ENCODE results near the gene GABRR2. TPM values are rescaled to one million over a fixed set of nuclear protein-coding genes. Genes with fewer than 3 reads are reported as not detected.

The GABRR2 gene
- total RNA-seq, 4 donors from 2014 or later = 0.70 to 6.6 (median 2.1) TPM

DNA sequence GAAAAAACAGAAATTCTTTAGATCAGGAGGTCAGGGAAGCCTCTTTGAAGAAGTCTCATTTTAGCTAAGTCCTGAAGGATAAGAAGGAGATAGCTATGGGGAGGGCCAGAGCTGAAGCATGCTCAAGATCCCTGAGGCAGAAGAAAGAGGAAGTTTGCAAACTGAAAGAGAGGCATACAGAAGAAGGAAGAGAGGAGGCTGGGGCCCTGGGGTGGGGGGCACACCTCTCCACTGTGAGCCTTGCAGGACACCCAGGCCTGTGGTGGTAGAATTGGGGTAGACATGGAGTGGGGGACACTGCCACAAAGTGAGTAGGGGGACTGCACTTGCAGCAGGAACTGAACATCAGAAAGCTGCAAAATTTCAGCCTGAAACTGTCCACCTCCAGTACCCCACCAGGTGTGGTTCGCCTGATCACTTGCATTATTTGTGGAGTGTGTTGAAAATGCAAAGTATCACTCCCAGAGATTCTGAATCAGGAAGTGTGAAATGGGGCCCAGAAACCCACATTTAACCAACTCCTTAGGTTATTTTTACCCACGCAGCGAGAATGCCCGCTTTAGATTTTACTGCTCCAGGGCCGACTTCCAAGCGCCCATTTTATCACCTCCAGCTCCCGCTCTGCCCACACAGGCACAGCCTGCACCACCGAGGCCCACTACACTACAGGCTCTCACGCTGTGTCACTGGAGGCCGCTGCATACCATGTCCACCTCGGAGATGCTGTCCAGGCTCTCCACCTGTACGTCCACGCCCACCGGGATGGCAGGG lies 44.0 kb downstream of the GABRR2 start:
- no peak overlapping the region for H3K27ac ChIP-seq
- TF ChIP-seq POLR2A (IDR thresholded peaks at IDR 0.05) (no peak), CTCF (IDR thresholded peaks at IDR 0.05) (no peak)

GRCh38 chr6:89269981-89270380 lies 45.1 kb downstream of the GABRR2 start:
- Histone ChIP-seq H3K27me3 (no peaks in the 10 kb centered on the region), H3K9me3 (no peaks in the 10 kb centered on the region), H3K4me1 (no peaks in the 10 kb centered on the region), H3K27ac (no peak overlapping the region), H3K4me3 (no peak overlapping the region), H3K36me3 (no peaks in the 10 kb centered on the region)
- DNase-seq = no peak
- TF ChIP-seq POLR2A (IDR thresholded peaks at IDR 0.05) (no peak), CTCF (IDR thresholded peaks at IDR 0.05) (no peak)

More for the DNA sequence above, 44.0 kb downstream of the GABRR2 start:
- no peaks in the 10 kb centered on the region for H3K4me1 ChIP-seq
- no peaks in the 10 kb centered on the region for H3K9me3 ChIP-seq
- H3K27me3 ChIP-seq = no peaks in the 10 kb centered on the region
- no peak for DNase-seq
- H3K36me3 ChIP-seq = no peaks in the 10 kb centered on the region
- H3K4me3 ChIP-seq = no peak overlapping the region

DNA sequence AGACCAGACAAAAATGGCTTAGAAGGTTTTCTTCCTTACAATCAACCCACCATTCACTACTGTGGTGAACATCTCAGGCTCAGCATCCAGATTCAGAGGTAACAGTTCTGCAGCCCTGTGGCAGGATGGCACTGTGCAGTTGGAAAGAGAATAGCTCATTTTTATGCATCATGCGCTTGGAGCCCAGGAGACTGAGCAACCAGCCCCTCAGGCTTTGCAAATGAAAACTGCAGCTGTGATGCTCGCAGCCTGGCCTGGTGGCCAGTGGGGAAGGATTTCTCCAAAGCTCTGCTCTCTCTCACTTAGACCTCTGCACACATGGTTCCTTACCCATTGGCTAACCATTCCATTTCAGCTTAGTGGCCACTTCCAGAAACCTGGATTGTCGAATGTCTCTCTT lies 45.8 kb downstream of the GABRR2 start:
- H3K4me3 ChIP-seq = no peak overlapping the region
- H3K27me3 ChIP-seq = no peaks in the 10 kb centered on the region
- DNase-seq = no peak
- TF ChIP-seq POLR2A (IDR thresholded peaks at IDR 0.05) (no peak), CTCF (IDR thresholded peaks at IDR 0.05) (no peak)
- no peaks in the 10 kb centered on the region for H3K36me3 ChIP-seq
- H3K4me1 ChIP-seq = no peaks in the 10 kb centered on the region
- no peak overlapping the region for H3K27ac ChIP-seq
- no peaks in the 10 kb centered on the region for H3K9me3 ChIP-seq

- DNase-seq = no peak
- TF ChIP-seq CTCF (IDR thresholded peaks at IDR 0.05) (no peak), POLR2A (IDR thresholded peaks at IDR 0.05) (no peak)
- Histone ChIP-seq H3K4me3 (no peak overlapping the region), H3K27ac (no peak overlapping the region), H3K4me1 (no peaks in the 10 kb centered on the region), H3K27me3 (no peaks in the 10 kb centered on the region), H3K36me3 (no peaks in the 10 kb centered on the region), H3K9me3 (no peaks in the 10 kb centered on the region)
These were observed 46.3 kb downstream of the GABRR2 start for GRCh38 chr6:89268776-89269175.

DNA sequence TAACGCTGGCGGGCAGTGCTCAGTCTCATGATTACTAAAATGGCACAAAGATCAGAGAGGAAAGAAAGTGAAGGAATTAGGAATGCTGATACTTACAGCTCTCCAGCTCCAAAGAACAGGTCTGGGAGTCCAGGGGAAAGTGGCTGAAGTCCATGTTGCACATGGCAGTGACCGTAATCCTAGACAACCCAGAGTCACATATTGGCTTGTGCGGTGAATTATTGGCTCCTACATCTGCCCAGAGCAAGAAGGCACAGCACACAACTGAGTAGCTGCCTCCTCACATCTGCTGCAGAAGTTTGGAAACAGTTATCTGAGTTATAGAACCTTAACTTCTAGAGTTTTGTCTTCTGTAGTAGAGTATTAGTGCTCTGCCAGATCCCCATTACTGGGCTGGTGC lies 47.2 kb downstream of the GABRR2 start:
- H3K27me3 ChIP-seq = no peaks in the 10 kb centered on the region
- H3K4me1 ChIP-seq = no peaks in the 10 kb centered on the region
- DNase-seq = no peak
- no peak overlapping the region for H3K27ac ChIP-seq
- H3K36me3 ChIP-seq = no peaks in the 10 kb centered on the region
- no peaks in the 10 kb centered on the region for H3K9me3 ChIP-seq
- no peak overlapping the region for H3K4me3 ChIP-seq
- TF ChIP-seq CTCF (IDR thresholded peaks at IDR 0.05) (no peak), POLR2A (IDR thresholded peaks at IDR 0.05) (no peak)

All from Peyer's patch (tissue), 4 donors.